GM19035 (cell line): Measurements from ENCODE around the gene ZBTB1.
"Not testable (repeated sequence)": the region's sequence is repeated elsewhere in the genome, so short reads cannot be mapped to it uniquely, and the experiment has no call there.

Experiments used
- ATAC-seq: cut with Tn5 transposase; IDR thresholded peaks from one replicate; pipeline ENCODE4 v1.9.1; 2021; ENCODE audit not compliant: unreplicated experiment

ZBTB1 gene

DNA sequence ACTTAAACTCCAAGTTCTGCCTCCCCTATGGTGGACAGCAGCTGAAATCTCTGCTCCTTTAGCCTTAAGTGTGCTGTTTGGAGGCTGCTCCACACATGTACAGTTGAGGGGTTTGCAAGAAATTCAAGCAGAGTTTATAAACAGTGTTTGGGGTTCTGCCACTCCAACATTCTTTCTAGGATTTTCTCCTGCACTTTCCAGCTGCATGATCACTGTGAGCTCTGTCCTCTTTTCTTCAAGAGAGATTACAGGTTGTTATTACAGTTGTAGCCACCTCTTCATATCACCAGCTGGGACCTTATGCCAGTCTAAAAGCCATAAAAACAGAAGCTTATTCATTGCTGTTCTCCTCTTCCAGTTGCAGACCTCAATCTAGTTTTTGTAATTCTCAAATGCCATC, 9.3 kb upstream of the ZBTB1 start:
- no peak for ATAC-seq

DNA sequence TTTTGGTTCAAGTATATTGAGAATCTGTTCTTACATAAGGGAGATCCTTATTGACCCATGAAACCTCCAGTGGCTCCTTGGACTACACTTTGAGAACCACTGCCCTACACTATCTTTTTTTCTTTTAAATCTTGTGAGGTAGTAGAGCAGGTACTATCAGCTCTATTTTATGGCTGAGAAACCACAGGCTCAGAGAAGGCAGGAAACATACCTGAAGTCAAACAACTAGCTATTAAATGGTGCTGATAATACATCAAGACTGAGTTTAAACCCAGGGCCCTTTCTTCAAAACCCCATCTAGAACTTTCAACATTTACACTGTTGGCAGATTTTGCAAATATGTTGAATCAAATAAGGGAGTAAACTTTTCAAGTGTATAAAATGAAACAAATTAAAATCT, 7.8 kb upstream of the ZBTB1 start:
- no peak for ATAC-seq

DNA sequence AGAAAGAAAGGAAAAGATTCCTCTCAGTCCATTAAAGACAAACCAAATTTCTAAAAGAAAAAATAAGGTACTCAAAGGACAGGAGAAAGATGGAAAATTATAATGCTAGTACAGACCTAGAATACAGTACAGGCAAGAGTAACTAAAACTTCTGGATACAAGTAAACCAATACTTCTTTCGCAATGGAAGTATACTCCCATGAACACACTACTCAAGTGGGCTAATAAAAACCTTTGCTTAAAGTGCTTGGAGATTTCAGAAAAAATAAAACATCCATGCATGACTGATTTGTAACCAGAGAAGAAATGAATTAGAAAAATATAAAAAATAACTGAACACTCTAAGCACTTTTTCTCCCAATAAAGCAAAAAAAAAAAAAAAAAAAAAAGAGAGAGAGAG, 4.5 kb upstream of the ZBTB1 start:
- no peak for ATAC-seq

DNA sequence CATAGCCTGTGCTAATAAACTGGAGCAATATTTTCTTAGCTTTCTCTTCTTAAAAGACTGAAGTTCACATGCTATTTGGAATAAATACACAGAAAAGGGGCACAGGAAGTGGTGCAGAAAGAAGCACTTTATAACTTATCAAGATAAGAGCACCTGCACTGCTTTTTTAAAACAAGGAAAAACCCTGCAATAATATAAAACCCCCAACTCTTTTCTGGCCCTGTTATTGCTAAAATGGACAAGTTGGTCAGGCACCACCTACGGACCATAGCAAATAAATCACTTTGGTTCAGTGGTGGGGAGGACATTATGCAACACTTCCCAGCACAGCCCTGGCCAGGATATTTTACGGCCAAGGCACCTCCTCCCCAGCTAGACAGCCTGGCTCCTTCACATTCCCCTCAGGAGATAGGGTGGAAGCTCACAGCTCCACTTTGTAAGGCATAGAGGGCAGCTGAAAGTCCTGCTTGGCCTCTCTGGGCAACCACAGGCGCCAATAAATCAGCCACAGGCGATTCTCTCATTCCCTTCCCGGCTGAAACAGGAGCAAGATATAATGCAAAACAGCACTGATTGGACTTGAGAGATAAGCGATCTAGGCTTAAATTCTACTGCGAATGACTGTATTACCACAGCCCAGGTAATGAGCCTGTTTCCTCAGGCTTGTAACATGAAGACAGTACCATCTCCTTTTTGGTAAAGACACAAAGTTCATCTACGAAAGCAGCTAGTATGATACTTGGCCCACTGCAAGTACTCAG, 3.0 kb upstream of the ZBTB1 start:
- no peak for ATAC-seq

DNA sequence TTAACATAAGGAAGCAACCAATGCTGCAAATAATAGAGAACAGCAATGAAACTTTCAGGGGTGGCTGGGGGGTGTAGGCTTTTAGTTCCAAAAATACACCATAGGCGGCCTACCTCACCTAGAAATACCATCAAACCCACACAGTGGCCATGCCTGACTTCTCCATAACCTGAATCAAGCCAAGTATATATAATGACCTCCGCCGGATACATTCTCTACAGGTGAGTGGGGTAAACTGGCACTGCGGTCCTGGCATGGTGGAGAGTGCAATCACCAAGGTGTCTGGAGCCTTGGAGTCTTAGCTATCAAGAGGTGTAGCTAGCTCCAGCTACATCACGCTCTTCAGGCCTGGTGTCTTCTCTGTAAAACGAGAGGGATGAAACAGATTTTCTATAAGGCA, 2.1 kb upstream of the ZBTB1 start:
- no peak for ATAC-seq

DNA sequence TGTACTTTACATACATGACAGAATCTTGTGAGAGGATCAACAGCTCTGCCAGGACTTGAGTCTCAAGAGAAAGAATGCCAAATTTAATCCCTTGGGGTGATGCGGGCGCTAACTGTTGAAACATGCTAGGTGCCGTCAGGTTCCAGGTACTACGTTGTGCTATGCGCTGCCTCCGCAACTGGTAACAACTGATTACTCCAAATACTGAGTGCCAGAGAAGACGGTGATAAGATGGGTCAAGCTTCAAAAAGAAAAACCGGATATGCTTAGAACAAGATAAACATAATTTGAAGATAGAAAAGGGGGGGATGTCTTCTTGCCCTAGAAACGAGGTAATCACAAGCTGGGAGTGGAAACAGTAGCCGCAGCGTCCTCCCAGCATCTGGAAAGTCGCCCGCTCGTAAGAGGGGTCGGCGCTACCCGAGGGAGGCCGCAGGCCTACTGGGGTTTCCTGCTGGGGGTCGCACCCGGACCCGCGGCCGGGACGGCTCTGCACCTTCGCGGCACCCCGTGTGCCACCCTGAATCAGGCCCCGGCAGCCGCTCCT, 1.6 kb upstream of the ZBTB1 start:
- ATAC-seq = peak; percentile 6

DNA sequence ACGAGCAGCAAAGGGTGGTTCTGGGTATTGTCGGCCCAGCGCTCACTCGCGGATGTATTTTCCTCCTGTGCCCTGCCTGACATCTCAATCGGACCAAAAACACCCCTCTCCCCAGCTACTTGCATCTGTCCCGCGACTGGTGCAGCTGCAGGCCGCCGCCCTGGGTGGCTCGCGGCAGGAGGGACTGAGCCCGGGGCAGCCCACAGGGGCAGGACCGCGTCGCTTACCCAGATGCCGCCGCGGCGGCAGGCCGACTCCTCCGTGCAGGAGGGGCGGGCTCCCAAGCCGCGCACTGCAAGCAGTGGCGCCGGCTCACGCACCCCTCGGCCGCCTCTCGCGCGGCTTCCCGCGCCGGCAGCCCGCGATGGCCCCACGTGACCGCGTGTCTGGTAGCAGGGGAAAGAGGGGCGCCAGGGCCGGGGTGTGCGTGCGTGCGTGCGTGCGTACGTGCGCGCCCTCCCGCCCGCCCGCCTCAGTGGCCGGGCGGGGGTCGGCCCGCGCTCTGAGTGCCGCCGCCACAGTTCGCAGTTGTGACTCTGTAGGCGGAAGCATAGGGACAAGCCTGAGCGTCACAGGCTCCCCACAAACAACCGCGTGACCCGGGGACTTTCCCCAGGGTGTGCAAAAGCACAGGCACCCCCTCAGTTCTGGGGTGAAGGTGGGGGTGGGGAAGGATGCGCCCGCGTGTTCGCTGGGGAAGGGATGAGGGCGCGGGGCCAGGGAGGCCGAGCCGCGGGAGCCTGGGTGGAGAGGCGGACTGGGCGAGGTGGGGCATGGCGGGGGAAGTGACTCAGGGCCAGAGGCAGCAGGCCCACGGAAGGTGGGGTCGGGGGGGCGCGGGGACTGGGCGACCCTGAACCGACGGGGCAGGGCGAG, 898 bp upstream of the ZBTB1 start, which contains the start of gene ZBTB25:
TSS of gene ZBTB25 (minus strand) at position 405 of the 876 bp plus-strand sequence. CDS start 13,305 bp downstream, outside the sequence.
- peak; percentile 64 for ATAC-seq

DNA sequence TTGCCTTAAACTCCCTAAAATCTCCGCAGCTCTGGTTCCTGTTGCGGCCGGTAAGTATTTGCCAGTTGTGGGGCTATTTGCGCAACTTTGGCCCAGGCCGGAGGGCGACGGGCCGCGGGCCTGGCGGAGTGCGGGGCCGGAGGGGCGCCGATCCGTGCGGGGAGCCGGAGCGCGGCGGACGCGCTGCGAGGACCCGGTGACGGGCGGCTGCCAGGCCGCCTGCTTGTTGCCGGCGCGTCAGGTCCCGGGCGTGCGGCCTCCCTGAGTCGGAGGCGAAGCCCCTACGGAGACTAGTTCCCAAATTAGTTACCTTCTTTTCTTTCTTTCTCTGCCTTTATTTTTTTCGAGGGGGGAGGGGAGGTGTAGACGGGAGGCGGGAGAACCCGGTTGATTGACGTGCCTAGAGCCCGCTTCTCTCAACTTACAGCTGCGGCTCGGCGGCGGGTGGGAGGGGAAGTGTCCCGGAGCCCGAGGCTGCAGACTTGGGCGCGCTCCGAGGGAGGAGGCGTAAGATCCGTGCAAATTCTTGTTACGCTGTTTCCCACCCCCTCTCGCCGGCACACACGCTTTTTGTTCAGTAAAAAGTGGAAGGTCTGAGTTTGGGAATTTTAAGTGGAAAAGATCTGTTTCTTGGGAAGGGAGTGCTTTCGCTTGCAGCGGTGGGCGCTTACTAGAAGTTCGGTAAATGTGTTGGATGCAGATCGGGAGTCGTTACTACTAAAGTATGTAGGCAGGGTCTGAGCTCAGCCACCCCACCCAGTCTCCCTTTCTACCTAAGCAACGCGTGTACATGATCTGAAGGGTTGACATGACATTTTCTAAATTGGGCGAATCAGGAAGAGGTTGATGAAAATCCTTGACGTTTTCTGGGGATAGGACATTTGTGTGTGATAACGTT, 576 bp downstream of the ZBTB1 start:
- peak; percentile 22 for ATAC-seq

DNA sequence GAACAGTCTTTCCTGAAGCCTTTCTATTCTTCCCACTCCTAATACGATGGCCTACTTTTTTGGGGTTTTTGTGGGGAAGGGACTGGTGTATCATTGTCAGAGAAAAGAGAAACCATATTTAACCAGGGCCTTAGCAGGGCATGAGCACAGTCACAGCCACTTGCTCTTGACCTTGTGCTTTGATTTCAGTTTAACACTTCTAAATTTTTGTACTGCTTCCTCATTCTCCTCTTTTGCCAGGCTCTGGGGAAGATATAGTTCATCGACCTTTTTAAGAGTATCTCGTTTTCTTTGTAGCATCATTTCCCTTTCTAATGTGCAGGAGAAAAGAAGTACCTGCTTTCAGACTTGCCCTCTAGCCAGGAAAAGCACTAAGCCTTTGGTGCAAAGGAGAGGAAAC, 2.2 kb downstream of the ZBTB1 start:
- no peak for ATAC-seq

DNA sequence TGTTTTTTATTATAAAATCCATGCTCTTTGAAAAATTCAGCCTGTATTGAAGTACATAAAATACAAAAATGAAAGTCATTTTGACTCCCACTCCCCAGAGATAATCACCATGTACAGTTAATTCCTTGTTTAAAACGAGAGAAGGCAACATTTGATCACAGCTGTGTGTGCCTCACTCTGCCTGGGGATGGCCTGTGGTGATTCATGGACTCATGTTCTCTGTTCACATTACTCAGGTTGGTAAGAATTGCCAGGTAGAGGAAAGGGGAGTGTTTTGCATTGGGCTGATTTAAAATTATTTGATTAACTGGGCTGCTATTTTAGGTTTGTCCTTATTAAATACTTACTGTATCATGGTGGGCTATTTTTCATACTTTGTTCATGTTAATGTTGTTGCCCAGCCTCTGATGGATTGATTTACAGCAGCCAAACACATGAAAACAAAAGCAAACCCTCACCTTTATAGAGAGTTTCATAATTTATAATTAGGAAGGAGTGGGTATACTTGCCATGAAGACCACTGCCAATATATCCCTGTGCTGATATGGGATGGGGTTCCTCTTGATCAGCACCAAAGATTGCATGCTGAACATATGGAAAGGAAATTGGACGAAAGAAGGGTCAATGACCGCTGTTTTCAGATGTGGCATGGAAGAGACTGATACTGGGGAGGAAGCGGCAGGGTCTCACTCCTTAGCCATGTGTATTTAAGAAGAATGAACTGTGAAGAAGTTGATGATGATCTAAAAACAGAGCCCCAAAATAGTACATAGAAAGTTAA, 3.0 kb downstream of the ZBTB1 start:
- ATAC-seq = no peak

DNA sequence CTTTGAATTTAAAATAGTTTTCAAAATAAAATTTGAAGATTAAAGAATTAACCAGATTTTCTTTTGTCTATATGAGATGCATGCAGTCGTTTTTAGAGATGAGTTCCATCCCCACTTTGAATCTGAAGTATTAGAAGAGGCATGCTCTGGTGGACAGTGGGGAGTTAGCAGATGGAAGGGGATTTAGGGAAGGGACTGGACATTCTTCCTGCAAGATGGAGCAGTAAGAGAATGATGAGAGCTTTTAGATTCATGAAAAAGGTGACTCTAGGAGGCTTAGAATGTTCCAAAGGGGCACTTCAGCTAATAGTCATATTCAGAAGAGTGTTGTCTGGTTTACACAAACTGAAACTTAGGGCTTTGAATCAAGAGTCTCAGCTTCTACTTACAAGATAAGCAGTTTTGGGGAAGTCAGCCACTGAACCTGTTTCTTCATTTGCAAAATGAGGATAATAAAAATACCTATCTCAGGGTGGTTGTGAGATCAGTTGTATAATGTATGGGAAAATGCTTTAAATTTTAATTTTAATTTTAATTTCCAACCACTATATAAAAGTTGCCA, 3.7 kb downstream of the ZBTB1 start:
- ATAC-seq = no peak

DNA sequence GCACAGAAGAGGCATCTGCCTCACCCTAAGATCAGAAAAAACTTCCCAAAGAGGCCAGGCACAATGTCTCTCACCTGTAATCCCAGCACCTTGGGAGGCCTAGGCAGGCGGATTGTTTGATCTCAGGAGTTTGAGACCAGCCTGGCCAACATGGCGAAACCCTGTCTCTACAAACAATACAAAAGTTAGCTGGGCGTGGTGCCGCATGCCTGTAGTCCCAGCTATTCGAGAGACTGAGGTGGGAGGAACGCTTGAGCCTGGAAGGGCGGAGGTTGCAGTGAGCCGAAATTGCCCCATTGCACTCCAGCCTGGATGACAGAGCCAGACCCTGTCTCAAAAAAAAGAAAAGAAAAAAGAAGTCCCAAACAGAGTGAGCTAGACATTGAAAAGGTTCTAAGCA, 4.5 kb downstream of the ZBTB1 start:
- no peak for ATAC-seq

DNA sequence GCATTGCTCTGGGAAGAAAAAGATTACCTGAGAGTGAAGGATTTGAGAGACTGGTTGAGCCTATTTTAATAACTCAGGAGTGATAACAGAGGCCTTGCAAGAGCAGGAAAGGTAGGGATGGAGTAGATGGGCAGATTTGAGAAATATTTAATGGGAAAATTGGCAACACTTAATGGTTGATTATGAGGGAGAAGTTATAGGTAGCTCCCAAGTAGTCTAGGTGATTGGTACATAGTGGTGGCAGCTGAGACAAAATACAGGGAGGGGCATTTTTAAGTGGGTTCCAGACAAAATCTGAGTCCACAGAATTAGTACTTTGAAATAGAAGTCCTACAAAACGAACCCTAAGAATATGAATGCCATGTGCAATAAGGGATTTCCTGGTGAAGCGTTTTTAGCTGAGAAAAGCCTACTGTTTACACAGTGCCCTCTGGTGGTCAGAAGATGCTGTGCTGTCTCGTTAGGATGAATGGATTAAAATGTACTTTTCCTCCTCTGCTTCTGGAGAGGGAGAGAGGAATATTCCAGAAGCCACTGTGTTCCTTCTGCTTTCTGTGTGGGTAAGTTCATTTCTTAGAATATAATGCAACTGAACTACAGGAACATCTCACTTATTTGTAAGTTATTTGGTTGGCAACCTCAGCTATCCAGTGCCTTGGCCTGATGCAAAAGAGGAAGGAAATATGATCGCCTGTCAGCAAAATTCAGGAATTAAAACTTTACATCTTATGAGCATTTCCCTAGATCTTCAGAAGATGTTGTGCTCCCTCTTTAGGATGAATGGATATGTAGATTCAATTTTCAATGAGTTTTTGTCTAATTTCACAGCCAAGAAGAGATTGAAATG, 6.5 kb downstream of the ZBTB1 start:
- no peak for ATAC-seq

DNA sequence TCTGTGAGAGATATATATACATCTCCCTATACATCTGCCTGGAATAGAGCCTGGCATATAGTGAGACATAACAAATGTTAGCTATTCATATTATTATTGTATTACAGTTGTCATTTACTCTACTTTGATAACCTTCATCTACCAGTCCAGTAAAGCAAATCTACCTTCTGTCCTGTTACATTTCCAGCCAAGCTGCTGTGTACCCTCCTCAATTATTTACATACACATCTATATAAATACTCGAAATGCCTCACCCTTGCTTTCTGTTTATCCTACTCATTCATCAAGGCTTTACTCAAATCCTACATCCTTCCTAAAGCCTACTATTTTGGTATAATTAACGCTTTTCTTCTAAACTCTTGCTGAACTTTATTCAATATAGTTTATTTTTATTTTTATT, 8.7 kb downstream of the ZBTB1 start:
- no peak for ATAC-seq

DNA sequence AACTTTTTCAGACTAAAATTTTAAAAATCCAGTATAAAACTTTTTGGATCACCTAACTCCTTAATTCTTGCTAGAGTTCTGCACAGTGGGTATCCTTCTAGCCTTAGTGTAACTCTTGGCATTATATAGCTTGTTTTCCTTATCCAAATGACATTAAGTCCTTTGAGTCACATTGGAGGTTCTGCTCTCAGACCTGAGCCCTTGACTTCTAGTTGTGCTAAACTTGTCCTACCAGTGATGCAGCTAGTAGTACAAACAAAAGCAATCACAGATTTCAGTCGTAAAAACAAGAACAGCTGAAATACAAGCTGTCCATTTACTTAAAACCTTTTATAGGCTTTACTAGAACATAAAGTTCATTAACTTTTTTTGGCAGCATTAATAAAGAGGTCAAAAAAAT, 10.5 kb downstream of the ZBTB1 start:
- no peak for ATAC-seq

DNA sequence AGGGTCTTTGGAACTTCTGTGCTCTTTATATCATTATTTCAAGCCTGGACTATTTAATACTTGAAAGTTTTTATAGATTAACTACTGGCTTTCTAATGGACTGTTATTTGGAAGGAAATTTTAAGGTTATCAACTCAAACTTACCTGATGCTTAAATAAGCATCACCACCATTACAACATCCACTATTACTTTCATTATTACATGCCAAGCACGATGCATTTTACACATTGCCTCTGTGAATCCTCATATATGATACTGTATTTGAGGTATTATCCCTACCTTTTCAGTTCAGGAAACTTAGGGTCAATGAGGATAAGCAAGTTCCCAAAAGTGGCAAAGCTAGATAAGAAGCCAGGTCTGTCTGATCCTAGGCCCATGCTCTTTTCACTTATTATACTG, 12.4 kb downstream of the ZBTB1 start:
- no peak for ATAC-seq

DNA sequence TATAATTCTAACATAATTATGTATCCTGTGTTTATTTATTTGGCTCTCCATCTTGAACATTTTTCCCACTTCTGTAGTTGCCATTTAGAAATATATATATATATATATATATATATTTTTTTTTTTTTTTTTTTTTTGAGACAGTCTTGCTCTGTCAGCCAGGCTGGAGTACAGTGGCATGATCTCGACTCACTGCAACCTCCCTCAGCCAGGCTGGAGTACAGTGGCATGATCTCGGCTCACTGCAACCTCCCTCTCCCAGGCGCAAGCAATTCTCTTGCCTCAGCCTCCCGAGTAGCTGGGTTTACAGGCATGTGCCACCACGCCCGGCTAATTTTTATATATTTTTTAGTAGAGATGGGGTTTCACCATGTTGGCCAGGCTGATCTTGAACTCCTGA, 13.1 kb downstream of the ZBTB1 start:
- not testable (repeated sequence) for ATAC-seq

DNA sequence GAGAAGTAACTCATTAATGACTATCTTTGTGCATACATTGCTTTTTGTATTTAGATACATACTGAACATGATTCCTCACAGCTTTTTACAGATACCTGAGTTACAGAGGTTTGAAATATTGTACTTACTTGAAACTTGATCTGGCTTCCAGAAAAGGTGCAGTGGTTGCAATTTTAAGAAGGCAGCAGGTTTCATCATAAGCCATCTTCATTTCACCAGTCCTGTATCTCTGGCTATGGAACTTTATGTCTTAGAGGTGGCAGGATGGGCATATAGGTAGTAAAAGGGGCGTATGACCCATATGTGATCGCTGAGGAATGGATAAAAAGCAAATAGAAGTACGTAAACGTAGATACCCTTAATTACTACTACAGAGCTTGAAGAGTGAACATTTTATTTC, 13.7 kb downstream of the ZBTB1 start:
- no peak for ATAC-seq

DNA sequence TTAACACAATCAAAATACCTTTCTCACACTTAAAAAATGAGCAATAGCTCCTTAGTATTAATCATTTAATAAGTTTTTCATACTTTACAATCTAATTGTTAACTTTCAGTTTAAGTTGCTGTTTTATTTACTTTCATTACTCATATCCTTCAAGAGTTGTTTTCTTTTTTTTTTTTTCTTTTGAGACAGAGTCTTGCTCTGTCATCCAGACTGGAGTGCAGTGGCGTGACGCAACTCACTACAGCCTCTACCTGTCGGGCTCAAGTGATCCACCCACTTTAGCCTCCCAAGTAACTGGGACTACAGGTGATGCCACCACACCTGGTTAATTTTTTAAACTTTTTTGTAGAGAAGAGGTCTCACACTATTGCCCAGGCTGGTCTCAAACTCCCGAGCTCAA, 16.1 kb downstream of the ZBTB1 start:
- ATAC-seq = no peak
